PC-3 (cell line): ENCODE data around the gene PI4K2A.

Source experiments
- EZH2 ChIP-seq: fragments of 300-600 bp; sonication (generic); IDR thresholded peaks from one replicate; pipeline ENCODE4 v1.6.1; 2017; ENCODE audit warnings: antibody characterized with exemption, mild to moderate bottlenecking, low read length; ENCODE audit not compliant: unreplicated experiment
- EZH2phosphoT487 ChIP-seq: fragments of 300-600 bp; sonication (generic); IDR thresholded peaks from 2 replicates; pipeline ENCODE4 v1.6.1; 2018; ENCODE audit warnings: mild to moderate bottlenecking, antibody characterized with exemption, low read length, borderline replicate concordance
- TF ChIP-seq, protein P1 (sequence below): fragments of 300-600 bp; sonication (generic); conservative IDR thresholded peaks from 2 replicates; pipeline ENCODE4 v1.5.1; 2017; ENCODE audit warnings: antibody characterized with exemption, low read depth, mild to moderate bottlenecking, low read length

GRCh38 chr10:97667463-97667862 is 27.0 kb downstream of the PI4K2A start:
- TF ChIP-seq, protein P1, sequence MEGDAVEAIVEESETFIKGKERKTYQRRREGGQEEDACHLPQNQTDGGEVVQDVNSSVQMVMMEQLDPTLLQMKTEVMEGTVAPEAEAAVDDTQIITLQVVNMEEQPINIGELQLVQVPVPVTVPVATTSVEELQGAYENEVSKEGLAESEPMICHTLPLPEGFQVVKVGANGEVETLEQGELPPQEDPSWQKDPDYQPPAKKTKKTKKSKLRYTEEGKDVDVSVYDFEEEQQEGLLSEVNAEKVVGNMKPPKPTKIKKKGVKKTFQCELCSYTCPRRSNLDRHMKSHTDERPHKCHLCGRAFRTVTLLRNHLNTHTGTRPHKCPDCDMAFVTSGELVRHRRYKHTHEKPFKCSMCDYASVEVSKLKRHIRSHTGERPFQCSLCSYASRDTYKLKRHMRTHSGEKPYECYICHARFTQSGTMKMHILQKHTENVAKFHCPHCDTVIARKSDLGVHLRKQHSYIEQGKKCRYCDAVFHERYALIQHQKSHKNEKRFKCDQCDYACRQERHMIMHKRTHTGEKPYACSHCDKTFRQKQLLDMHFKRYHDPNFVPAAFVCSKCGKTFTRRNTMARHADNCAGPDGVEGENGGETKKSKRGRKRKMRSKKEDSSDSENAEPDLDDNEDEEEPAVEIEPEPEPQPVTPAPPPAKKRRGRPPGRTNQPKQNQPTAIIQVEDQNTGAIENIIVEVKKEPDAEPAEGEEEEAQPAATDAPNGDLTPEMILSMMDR, result no peak
- TF ChIP-seq EZH2 (no peak), EZH2phosphoT487 (no peak)
